ENCODE results near the gene UAP1L1.
"Not testable (repeated sequence)": the region's sequence is repeated elsewhere in the genome, so short reads cannot be mapped to it uniquely, and the experiment has no call there.

Gene UAP1L1

DNA sequence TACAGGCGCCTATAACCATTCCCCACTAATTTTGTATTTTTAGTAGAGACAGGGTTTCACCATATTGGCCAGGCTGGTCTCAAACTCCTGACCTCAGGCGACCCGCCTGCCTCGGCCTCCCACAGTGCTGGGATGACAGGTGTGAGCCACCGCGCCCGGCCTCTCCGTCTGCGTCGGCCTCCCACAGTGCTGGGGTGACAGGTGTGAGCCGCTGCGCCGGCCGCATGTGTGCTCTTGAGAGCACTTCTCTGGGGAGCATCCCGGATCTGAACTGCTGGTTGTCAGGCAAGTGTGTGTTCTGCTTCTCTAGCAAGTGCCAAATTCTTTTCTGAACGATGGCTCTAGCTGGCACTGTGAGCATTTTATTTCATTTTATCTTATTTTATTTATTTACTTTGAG lies 19.8 kb upstream of the UAP1L1 start:
- TF ChIP-seq, protein P1, sequence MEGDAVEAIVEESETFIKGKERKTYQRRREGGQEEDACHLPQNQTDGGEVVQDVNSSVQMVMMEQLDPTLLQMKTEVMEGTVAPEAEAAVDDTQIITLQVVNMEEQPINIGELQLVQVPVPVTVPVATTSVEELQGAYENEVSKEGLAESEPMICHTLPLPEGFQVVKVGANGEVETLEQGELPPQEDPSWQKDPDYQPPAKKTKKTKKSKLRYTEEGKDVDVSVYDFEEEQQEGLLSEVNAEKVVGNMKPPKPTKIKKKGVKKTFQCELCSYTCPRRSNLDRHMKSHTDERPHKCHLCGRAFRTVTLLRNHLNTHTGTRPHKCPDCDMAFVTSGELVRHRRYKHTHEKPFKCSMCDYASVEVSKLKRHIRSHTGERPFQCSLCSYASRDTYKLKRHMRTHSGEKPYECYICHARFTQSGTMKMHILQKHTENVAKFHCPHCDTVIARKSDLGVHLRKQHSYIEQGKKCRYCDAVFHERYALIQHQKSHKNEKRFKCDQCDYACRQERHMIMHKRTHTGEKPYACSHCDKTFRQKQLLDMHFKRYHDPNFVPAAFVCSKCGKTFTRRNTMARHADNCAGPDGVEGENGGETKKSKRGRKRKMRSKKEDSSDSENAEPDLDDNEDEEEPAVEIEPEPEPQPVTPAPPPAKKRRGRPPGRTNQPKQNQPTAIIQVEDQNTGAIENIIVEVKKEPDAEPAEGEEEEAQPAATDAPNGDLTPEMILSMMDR (IDR thresholded peaks at IDR 0.05; ENCODE audit: low read depth, low read length): no peak
- DNase-seq (ENCODE audit: low read depth in 2 of 2): no peak
- no peak overlapping the region for H3K4me3 ChIP-seq (replicated peaks in 1 of 2; ENCODE audit: low read depth in 2 of 2, low read length in 2 of 2)

DNA sequence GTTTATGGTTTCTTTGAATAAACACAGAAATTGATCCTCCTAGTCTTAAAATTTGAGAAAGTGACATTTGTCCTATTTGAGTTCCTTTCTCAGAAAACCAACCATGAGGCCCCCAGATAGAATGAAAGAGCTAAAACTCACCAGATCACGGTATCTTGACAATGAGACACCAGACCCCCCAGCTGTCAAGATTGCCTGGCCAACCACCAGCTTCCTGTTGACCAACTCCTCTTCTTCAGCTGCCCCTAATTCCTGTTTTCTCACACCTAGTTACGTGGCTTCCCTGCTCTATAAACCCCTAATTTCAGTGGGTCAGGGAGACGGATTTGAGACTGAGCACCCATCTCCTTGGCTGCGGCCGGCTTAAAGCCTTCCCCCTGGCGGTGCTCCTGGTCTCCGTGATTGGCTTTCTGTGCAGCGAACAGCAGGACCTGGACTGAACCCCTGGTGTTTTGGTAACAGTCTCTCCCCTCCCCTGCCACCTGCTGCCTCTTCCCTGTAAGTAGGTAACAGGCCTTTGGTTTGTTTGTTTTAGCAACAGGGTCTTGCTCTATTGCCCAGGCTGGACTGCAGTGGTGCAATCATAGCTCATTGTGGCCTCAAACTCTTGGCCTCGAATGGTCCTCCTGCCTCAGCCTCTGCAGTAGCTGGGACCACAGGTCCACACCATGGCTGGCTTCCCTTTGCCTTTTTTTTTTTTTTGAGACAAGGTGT lies 18.6 kb upstream of the UAP1L1 start:
- no peak for DNase-seq (ENCODE audit: low read depth in 2 of 2)
- H3K4me3 ChIP-seq (replicated peaks in 1 of 2; ENCODE audit: low read depth in 2 of 2, low read length in 2 of 2): no peak overlapping the region
- TF ChIP-seq, protein P1 (IDR thresholded peaks at IDR 0.05; ENCODE audit: low read depth, low read length): no peak

DNA sequence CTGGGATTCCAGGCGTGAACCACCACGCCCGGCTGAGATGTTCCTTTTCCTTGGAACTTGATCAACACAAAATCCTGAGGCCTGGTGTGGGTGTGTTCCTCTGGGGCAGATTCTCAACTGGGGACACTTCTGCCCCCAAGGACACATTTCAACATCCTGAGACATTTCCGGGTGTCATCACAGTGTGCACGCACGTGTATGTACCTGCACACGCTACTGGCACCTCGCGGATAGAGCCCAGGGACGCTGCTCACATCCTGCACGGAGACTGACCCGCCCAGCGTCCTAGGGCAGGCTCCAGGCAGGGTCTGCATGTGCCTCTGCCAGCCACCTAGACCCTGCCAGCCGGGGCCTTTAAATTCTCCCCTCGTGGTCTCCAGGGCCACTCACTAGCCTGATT lies 14.9 kb upstream of the UAP1L1 start:
- H3K4me3 ChIP-seq (replicated peaks in 1 of 2; ENCODE audit: low read depth in 2 of 2, low read length in 2 of 2): no peak overlapping the region
- no peak for DNase-seq (ENCODE audit: low read depth in 2 of 2)
- TF ChIP-seq, protein P1 (IDR thresholded peaks at IDR 0.05; ENCODE audit: low read depth, low read length): no peak

DNA sequence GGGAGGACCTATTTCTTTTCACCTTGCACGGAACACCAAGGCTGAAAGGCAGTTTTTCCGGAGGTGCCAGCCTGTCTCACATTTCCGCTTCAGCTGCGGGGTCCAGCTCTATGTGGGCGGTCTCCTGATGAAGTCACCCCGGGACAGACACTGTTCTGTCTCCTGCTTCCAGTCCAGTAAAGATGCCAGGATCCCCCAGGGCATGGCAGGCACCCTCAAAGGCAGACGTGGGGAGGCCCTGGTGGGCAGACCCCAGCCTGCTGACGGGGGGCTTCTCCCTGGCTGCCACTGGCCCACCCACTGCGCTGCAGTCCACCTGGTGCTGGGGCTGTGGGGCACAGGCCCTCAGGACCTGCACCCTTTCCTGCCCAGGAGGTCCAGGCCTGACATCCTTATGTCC lies 14.5 kb upstream of the UAP1L1 start:
- not testable (repeated sequence) for DNase-seq (ENCODE audit: low read depth in 2 of 2); H3K4me3 ChIP-seq (replicated peaks in 1 of 2; ENCODE audit: low read depth in 2 of 2, low read length in 2 of 2)

DNA sequence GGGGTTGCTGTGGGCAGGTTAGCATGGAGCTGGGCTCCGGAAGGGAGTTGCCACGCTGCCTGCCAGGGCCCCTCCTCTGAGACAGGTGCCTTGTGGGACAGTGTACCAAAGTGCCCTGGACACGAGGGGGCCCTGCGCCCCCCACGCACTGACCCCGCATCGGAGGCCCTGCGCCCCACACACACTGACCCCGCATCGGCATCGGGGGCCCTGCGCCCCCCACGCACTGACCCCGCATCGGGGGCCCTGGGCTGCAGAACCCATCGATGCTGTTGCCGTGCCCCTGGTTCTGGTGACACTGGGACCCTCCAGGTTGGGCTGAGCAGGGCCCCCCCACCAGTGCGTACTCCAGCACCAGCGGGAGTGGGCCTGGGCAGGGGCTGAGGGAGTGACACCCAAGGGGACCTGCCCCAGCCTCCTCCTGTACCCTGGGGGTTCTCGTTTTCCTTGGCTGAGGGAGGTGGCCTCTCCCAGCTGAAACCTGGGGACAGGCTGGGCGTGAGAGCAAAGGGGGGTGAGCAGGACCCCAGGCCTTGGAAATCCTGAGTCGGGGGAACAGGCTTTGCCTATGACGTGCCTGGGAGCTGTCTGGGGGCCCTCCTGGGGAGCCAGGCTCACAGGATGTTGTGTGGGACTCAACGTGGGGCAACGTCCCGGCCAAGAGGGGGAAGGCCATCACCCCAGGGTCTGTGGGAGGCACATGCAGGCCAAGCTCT lies 13.8 kb upstream of the UAP1L1 start:
- H3K4me3 ChIP-seq (replicated peaks in 1 of 2; ENCODE audit: low read depth in 2 of 2, low read length in 2 of 2): no peak overlapping the region
- DNase-seq (ENCODE audit: low read depth in 2 of 2): no peak
- TF ChIP-seq, protein P1 (IDR thresholded peaks at IDR 0.05; ENCODE audit: low read depth, low read length): no peak

DNA sequence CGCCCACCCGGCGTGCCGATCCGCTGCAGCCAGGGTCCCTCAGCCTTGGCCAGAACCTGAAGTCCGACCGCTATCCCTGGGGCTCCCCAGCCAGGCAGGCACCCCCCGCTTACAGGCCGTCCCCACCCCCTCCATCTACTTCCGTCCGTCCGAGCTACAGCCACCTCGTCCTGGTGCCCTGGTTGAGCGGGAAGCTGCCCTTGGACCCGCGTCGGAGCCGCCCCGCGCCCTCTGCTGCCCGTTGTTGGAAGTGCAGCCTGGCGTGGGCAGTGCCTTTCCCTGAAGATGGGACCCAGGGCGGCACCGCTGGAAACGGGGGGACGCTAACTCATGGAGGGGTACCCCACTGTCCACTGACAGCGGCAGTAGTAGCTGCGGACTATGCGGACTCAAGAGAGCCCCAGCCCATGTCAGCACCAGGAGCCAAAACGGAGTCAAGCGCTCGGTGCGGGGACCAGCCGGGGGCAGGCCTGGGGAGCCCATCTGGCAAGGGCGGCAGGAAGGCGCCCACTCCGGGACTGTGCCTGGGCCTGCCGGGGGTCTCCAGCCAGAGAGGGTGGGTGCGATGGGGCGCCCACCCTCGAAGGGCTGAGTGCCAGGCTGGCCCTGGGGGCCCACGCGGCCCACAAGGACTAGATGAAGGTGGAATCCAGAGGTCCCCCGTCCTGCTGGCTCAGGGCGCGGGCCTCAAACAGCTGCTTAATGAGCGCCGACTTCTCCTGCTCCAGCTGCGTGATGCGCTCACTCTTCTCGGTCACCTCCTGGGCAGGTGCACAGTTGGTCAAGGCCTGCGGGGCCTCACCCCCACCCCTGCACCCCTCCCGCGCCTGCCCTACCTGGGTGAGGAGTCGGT lies 13.1 kb upstream of the UAP1L1 start:
- peak; percentile 50 to 64 for DNase-seq (ENCODE audit: low read depth in 2 of 2)
- H3K4me3 ChIP-seq (replicated peaks in 1 of 2; ENCODE audit: low read depth in 2 of 2, low read length in 2 of 2): no peak overlapping the region
- TF ChIP-seq, protein P1 (IDR thresholded peaks at IDR 0.05; ENCODE audit: low read depth, low read length): peak; percentile 94

DNA sequence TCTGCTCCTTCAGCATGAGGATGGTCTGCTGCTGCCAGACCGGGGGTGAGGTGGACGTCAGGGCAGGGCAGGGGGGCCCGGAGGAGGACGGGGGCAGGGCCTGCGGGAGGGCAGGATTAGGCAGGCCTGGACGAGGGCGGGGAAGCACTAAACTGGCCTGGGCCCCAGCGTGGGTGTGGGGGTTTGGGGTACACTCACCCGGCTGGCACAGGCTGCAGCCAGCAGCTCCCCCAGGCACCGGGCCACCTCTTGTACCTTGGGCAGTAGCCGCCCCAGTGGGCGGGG lies 12.5 kb upstream of the UAP1L1 start:
- H3K4me3 ChIP-seq (replicated peaks in 1 of 2; ENCODE audit: low read depth in 2 of 2, low read length in 2 of 2): no peak overlapping the region
- TF ChIP-seq, protein P1 (IDR thresholded peaks at IDR 0.05; ENCODE audit: low read depth, low read length): no peak
- DNase-seq (ENCODE audit: low read depth in 2 of 2): no peak
